ENCODE results near the gene RLF. TPM values are rescaled to one million over a fixed set of nuclear protein-coding genes. Genes with fewer than 3 reads are reported as not detected.

Gene RLF
- total RNA-seq, 1 experiment from 2014 or later: 15.5 TPM

GRCh38 chr1:40232444-40232843, 71.3 kb downstream of the RLF start:
- Histone ChIP-seq H3K36me3 (ENCODE audit: low read depth) (peaks cover 39% of the 10 kb centered on the region), H3K4me2 (no peak overlapping the region), H3K4me1 (replicated peaks; ENCODE audit: insufficient read depth) (no peaks in the 10 kb centered on the region), H3K79me2 (ENCODE audit: low read depth) (no peaks in the 10 kb centered on the region; the same call in 1 of the 2 replicates), H3K27ac (no peak overlapping the region), H3K9me3 (ENCODE audit: insufficient read depth, low read depth) (peaks cover 5% of the 10 kb centered on the region), H3K27me3 (ENCODE audit: insufficient read depth, low read depth) (no peaks in the 10 kb centered on the region), H3F3A (ENCODE audit: insufficient read depth, low read depth) (peaks cover 13% of the 10 kb centered on the region; the same call in 1 of the 2 replicates), H3K4me3 (no peak overlapping the region), H4K20me1 (ENCODE audit: insufficient read depth) (no peaks in the 10 kb centered on the region), H3K9me2 (ENCODE audit: insufficient read depth) (no peaks in the 10 kb centered on the region; the same call in 1 of the 2 replicates), H2AFZ (no peak overlapping the region)
- no peak for DNase-seq
- no TSS peak for BruUV-seq (replicated peaks)
- intact Hi-C loops (cut with micrococcal nuclease; ENCODE audit: unreplicated experiment): no loop called here
- ChIA-PET POLR2A (ENCODE audit: unreplicated experiment) (no interaction called here), CTCF (no interaction called here)
- TF ChIP-seq CTCF (conservative IDR thresholded peaks at IDR 0.05) (no peak), EZH2 (IDR thresholded peaks at IDR 0.05; ENCODE audit: low read depth) (no peak)

GRCh38 chr1:40239626-40240025, 78.4 kb downstream of the RLF start:
- H3K4me3 ChIP-seq: no peak overlapping the region
- peaks cover 38% of the 10 kb centered on the region for H3K36me3 ChIP-seq (ENCODE audit: low read depth)
- DNase-seq: no peak
- no peaks in the 10 kb centered on the region for H3K79me2 ChIP-seq (ENCODE audit: low read depth)
- H3K9me2 ChIP-seq (ENCODE audit: insufficient read depth): no peaks in the 10 kb centered on the region; the same call in 1 of the 2 replicates
- CTCF ChIA-PET: no interaction called here
- no peaks in the 10 kb centered on the region for H4K20me1 ChIP-seq (ENCODE audit: insufficient read depth)
- H3F3A ChIP-seq (ENCODE audit: insufficient read depth, low read depth): peaks cover 56% of the 10 kb centered on the region
- TF ChIP-seq EZH2 (IDR thresholded peaks at IDR 0.05; ENCODE audit: low read depth) (no peak), CTCF (conservative IDR thresholded peaks at IDR 0.05) (no peak)
- POLR2A ChIA-PET (ENCODE audit: unreplicated experiment): no interaction called here
- H3K4me2 ChIP-seq: no peak overlapping the region
- H3K27me3 ChIP-seq (ENCODE audit: insufficient read depth, low read depth): no peaks in the 10 kb centered on the region
- BruUV-seq (replicated peaks): no TSS peak
- H2AFZ ChIP-seq: no peak overlapping the region
- intact Hi-C loops (cut with micrococcal nuclease; ENCODE audit: unreplicated experiment): loop anchor here (5.0 kb wide), 1 partner anchor 42 kb away; no protein-coding TSS in a partner anchor
- peaks cover 16% of the 10 kb centered on the region for H3K9me3 ChIP-seq (ENCODE audit: insufficient read depth, low read depth)
- peaks cover 24% of the 10 kb centered on the region for H3K4me1 ChIP-seq (replicated peaks; ENCODE audit: insufficient read depth)
- no peak overlapping the region for H3K27ac ChIP-seq

- POLR2A ChIA-PET (ENCODE audit: unreplicated experiment): interaction anchor here (0.6 kb wide), 2 partner anchors 21 to 65 kb away, joined by 3 read pairs; no protein-coding TSS in a partner anchor
- Histone ChIP-seq H3K4me2 (no peak overlapping the region), H3K27ac (no peak overlapping the region), H3F3A (ENCODE audit: insufficient read depth, low read depth) (peaks cover 60% of the 10 kb centered on the region), H3K9me3 (ENCODE audit: insufficient read depth, low read depth) (peaks cover 16% of the 10 kb centered on the region), H3K4me1 (replicated peaks; ENCODE audit: insufficient read depth) (peaks cover 24% of the 10 kb centered on the region), H2AFZ (no peak overlapping the region), H3K4me3 (no peak overlapping the region), H4K20me1 (ENCODE audit: insufficient read depth) (no peaks in the 10 kb centered on the region), H3K27me3 (ENCODE audit: insufficient read depth, low read depth) (no peaks in the 10 kb centered on the region), H3K36me3 (ENCODE audit: low read depth) (peaks cover 38% of the 10 kb centered on the region), H3K9me2 (ENCODE audit: insufficient read depth) (no peaks in the 10 kb centered on the region), H3K79me2 (ENCODE audit: low read depth) (no peaks in the 10 kb centered on the region)
- no peak for TF ChIP-seq EZH2 (IDR thresholded peaks at IDR 0.05; ENCODE audit: low read depth)
- TF ChIP-seq CTCF (conservative IDR thresholded peaks at IDR 0.05): no peak
- no TSS peak for BruUV-seq (replicated peaks)
- no peak for DNase-seq
- CTCF ChIA-PET: interaction anchor here (0.6 to 2.0 kb wide), 3 partner anchors 9 to 98 kb away, joined by 3 to 7 read pairs (median 3); no protein-coding TSS in a partner anchor
- intact Hi-C loops (cut with micrococcal nuclease; ENCODE audit: unreplicated experiment): no loop called here
These were observed 79.2 kb downstream of the RLF start for GRCh38 chr1:40240390-40240789.

Measured in PC-9 (cell line).